Hematopoietic multipotent progenitor cell treated with erythropoietin and hydrocortisone succinate and interleukin-3 and kit ligand, for 4 days (in vitro differentiated cells): ENCODE data around the gene VAV3.
A peak's percentile ranks its signal among the peaks of the same experiment; 100 is the strongest.

Experiments
- DNase-seq: peaks from one replicate; pipeline ENCODE4 v3.0.0-alpha.2; 2015

Gene VAV3

GRCh38 chr1:107966550-107966949 is 1.6 kb upstream of the VAV3 start:
- no peak for DNase-seq

- no peak for DNase-seq
Observed at GRCh38 chr1:107964336-107965109, 457 bp downstream of the VAV3 start.

- DNase-seq = peak; percentile 77
Observed at GRCh38 chr1:107963601-107964335, 1.2 kb downstream of the VAV3 start.

- peak; percentile 63 for DNase-seq
Observed at GRCh38 chr1:107963008-107963407, 2.0 kb downstream of the VAV3 start.

GRCh38 chr1:107954719-107955415 is 10.1 kb downstream of the VAV3 start:
- DNase-seq = peak; percentile 44

- no peak for DNase-seq
Observed at GRCh38 chr1:107954126-107954525, 10.9 kb downstream of the VAV3 start.

GRCh38 chr1:107953556-107953955 is 11.4 kb downstream of the VAV3 start:
- no peak for DNase-seq

- DNase-seq = peak; percentile 52
Observed at GRCh38 chr1:107952989-107953388, 12.0 kb downstream of the VAV3 start.

- DNase-seq = peak; percentile 81
Observed at GRCh38 chr1:107950464-107950863, 14.5 kb downstream of the VAV3 start.

- DNase-seq = peak; percentile 64
Observed at GRCh38 chr1:107949467-107950253, 15.3 kb downstream of the VAV3 start.

- peak; percentile 72 for DNase-seq
Observed at GRCh38 chr1:107946794-107947193, 18.2 kb downstream of the VAV3 start.

GRCh38 chr1:107943694-107944093 is 21.3 kb downstream of the VAV3 start:
- DNase-seq = no peak

GRCh38 chr1:107942814-107943213 is 22.2 kb downstream of the VAV3 start:
- DNase-seq = peak; percentile 41

- peak; percentile 50 for DNase-seq
Observed at GRCh38 chr1:107941531-107941930, 23.4 kb downstream of the VAV3 start.

GRCh38 chr1:107941123-107941522 is 23.9 kb downstream of the VAV3 start:
- peak; percentile 88 for DNase-seq

GRCh38 chr1:107940701-107941100 is 24.3 kb downstream of the VAV3 start:
- peak; percentile 37 for DNase-seq

- peak; percentile 53 for DNase-seq
Observed at GRCh38 chr1:107940017-107940577, 24.9 kb downstream of the VAV3 start.

GRCh38 chr1:107939256-107939655 is 25.7 kb downstream of the VAV3 start:
- DNase-seq = peak; percentile 41

- DNase-seq = peak; percentile 89
Observed at GRCh38 chr1:107936498-107937481, 28.2 kb downstream of the VAV3 start.

- peak; percentile 37 for DNase-seq
Observed at GRCh38 chr1:107935396-107936064, 29.4 kb downstream of the VAV3 start.

- no peak for DNase-seq
Observed at GRCh38 chr1:107934578-107934977, 30.4 kb downstream of the VAV3 start.
